Kidney (tissue), 14 donors: ENCODE results near the gene NTRK3. TPM values are rescaled to one million over a fixed set of nuclear protein-coding genes. Genes with fewer than 3 reads are reported as not detected.

Experiments used
- DNase-seq, 5 donors: peaks; one replicate each; pipeline ENCODE4 v3.0.0-alpha.2; 2013 to 2020
- FAIRE-seq: peaks from 2 replicates; lab custom pipeline; 2012; peaks lifted over from hg19 to GRCh38; lab: Jason Lieb, UNC
- H3K27ac ChIP-seq, 2 donors: one replicate each; pipeline ENCODE4 v1.7.0; 2013; ENCODE audit warnings: low read depth in 2 of 2, low read length in 2 of 2, inconsistent platforms in 1 of 2
- H3K27me3 ChIP-seq: one replicate; pipeline ENCODE4 v1.7.1; 2013; ENCODE audit warnings: low read length, inconsistent platforms; ENCODE audit not compliant: control insufficient read depth, insufficient read depth
- H3K36me3 ChIP-seq, 3 donors: one replicate each; pipeline versions ENCODE4 v1.7.0 to v1.7.1; 2013; ENCODE audit warnings: low read length in 3 of 3, control low read depth in 1 of 3, inconsistent platforms in 1 of 3; ENCODE audit not compliant: insufficient read depth in 3 of 3, control insufficient read depth in 2 of 3
- H3K4me1 ChIP-seq, 3 donors: one replicate each; pipeline versions ENCODE4 v1.7.0 to v1.7.1; 2013; ENCODE audit warnings: low read length in 3 of 3, inconsistent platforms in 1 of 3, low read depth in 1 of 3; ENCODE audit not compliant: control insufficient read depth in 2 of 3, insufficient read depth in 2 of 3
- H3K4me3 ChIP-seq, 3 donors: one replicate each; pipeline versions ENCODE4 v1.7.0 to v1.8.1; 2013; ENCODE audit warnings: low read length in 3 of 3, control low read depth in 1 of 3, inconsistent platforms in 1 of 3
- H3K9ac ChIP-seq, 3 donors: one replicate each; pipeline versions ENCODE4 v1.7.0 to v1.7.1; 2013; ENCODE audit warnings: low read length in 3 of 3, control low read depth in 1 of 3, inconsistent platforms in 1 of 3
- H3K9me3 ChIP-seq, 3 donors: one replicate each; pipeline versions ENCODE4 v1.7.0 to v1.7.1; 2013; ENCODE audit warnings: low read length in 3 of 3, control low read depth in 1 of 3, inconsistent platforms in 1 of 3; ENCODE audit not compliant: control insufficient read depth in 2 of 3, insufficient read depth in 1 of 3
- CTCF ChIP-seq: IDR thresholded peaks from 3 replicates; pipeline ENCODE4 v1.5.1; 2012; ENCODE audit warnings: mild to moderate bottlenecking, moderate library complexity, borderline replicate concordance; ENCODE audit not compliant: insufficient read depth; ENCODE audit errors: extremely low read depth
- intact Hi-C: fragments of 100-400 bp; cut with DNase I; formaldehyde crosslinking; loops from one replicate; pipeline ENCODE4 v1.11.1; 2022
- polyA plus RNA-seq: library from polyadenylated mRNA; stranded (reverse); fragments of 350-450 nt; fragmentation: Illumina TruSeq; extraction: RNeasy Lipid Tissue Mini Kit (QIAGEN cat#74804); gene quantifications from one replicate; pipeline ENCODE4 v1.2.3, GENCODE V29; 2014; ENCODE audit warnings: low read depth, low replicate concordance; ENCODE audit not compliant: insufficient read depth
- total RNA-seq: library from RNA; stranded (reverse); fragmentation: NEBNext Ultra II Directional; extraction: Animal tissue kit (Norgen Biotek cat#: 25700); gene quantifications from one replicate; pipeline ENCODE4 v1.2.1, GENCODE V29; 2021
- donor health status: control.
- donor health status: control.
- donor health status: control.
- donor health status: control.
- donor health status: control.
- donor health status: DM: yes; HTN: yes; CAD: no.
- donor health status: Normal renal cell carcinoma (clear cell type).

The NTRK3 gene
- total and polyA plus RNA-seq, 2 donors from 2014 or later: 8.9 to 25.5 TPM

GRCh38 chr15:88032787-88033186 lies 223.8 kb downstream of the NTRK3 start:
- Histone ChIP-seq H3K27ac (no peak overlapping the region), H3K9ac (no peak overlapping the region), H3K4me1 (no peaks in the 10 kb centered on the region), H3K36me3 (no peaks in the 10 kb centered on the region), H3K9me3 (no peaks in the 10 kb centered on the region), H3K4me3 (no peak overlapping the region), H3K27me3 (no peaks in the 10 kb centered on the region)
- intact Hi-C loops: no loop called here
- no peak for TF ChIP-seq CTCF
- DNase-seq (no peak), FAIRE-seq (no peak)

DNA sequence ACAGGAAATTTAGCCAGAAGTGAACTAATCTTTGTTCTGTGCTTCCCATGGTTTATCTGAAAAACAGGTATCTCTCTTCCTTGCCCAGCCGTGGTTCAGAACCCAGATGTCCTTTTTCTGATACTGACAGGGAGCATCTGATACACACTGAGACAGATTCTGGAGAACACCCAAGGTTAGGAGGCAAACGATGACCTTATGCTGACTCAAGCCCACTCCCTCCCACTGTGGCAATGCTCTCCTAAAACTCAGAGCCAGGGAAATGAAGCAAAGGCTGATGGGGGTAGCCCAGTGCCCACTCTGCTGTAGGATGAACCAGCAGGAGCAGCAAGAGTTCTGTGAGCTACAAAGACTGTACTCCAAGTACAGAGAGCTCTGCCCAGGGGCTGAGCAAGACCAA lies 225.1 kb downstream of the NTRK3 start:
- FAIRE-seq (no peak), DNase-seq (no peak)
- no peaks in the 10 kb centered on the region for H3K4me1 ChIP-seq
- no peak overlapping the region for H3K9ac ChIP-seq
- no peaks in the 10 kb centered on the region for H3K27me3 ChIP-seq
- no peak overlapping the region for H3K4me3 ChIP-seq
- H3K9me3 ChIP-seq: no peaks in the 10 kb centered on the region
- H3K27ac ChIP-seq: no peak overlapping the region
- intact Hi-C loops: no loop called here
- TF ChIP-seq CTCF: no peak
- H3K36me3 ChIP-seq: no peaks in the 10 kb centered on the region

- H3K36me3 ChIP-seq: no peaks in the 10 kb centered on the region
- no peaks in the 10 kb centered on the region for H3K9me3 ChIP-seq
- H3K27ac ChIP-seq: no peak overlapping the region
- no peak overlapping the region for H3K9ac ChIP-seq
- TF ChIP-seq CTCF: no peak
- no peaks in the 10 kb centered on the region for H3K4me1 ChIP-seq
- H3K4me3 ChIP-seq: no peak overlapping the region
- intact Hi-C loops: no loop called here
- FAIRE-seq (no peak), DNase-seq (no peak)
- H3K27me3 ChIP-seq: no peaks in the 10 kb centered on the region
Measured at GRCh38 chr15:88029696-88030095, 226.8 kb downstream of the NTRK3 start.

DNA sequence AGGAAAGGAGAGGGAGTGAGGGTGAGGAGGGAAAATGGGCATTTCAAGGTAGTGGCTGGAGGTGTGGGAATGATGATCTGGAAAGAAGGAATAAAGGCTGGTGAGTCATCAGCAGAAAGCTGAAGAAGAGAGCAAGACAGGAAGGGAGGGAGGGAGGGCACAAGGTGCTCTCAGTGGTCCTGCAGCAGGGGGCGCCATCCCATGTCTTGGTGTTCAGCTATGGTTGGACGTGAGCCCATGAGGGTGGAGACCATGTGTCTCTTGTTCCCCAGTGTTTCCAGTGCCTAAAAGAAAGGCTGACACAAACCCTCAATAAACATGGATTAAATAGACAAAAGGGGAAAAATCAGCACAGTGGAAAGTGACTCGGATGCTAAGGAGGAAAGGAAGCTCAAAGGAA lies 228.5 kb downstream of the NTRK3 start:
- no peaks in the 10 kb centered on the region for H3K27me3 ChIP-seq
- H3K27ac ChIP-seq: no peak overlapping the region
- H3K4me3 ChIP-seq: no peak overlapping the region
- H3K4me1 ChIP-seq: no peaks in the 10 kb centered on the region
- DNase-seq (no peak), FAIRE-seq (no peak)
- no peaks in the 10 kb centered on the region for H3K36me3 ChIP-seq
- no peak overlapping the region for H3K9ac ChIP-seq
- no peaks in the 10 kb centered on the region for H3K9me3 ChIP-seq
- no peak for TF ChIP-seq CTCF
- intact Hi-C loops: no loop called here
